PFSK-1 (cell line): ENCODE results near the gene POLL.

Source experiments
- POLR2AphosphoS5 ChIP-seq: IDR thresholded peaks from 2 replicates; pipeline ENCODE4 v1.6.1; 2012; ENCODE audit warnings: low read depth, mild to moderate bottlenecking, control low read depth, low read length, moderate library complexity
- SIN3A ChIP-seq: IDR thresholded peaks from 2 replicates; pipeline ENCODE4 v1.6.1; 2012; ENCODE audit warnings: mild to moderate bottlenecking, low read length, moderate library complexity, borderline replicate concordance; ENCODE audit not compliant: insufficient read depth

- TF ChIP-seq POLR2AphosphoS5 (no peak), SIN3A (no peak)
These were observed 29.9 kb downstream of the POLL start for GRCh38 chr10:101558204-101558603.
